SU-DHL-6 (cell line): ENCODE measurements around the gene PPP2R2C.

ENCODE experiments used
- EZH2phosphoT487 ChIP-seq: fragments of 200-600 bp; sonication (generic), shearing (Covaris generic); conservative IDR thresholded peaks from 2 replicates; pipeline ENCODE4 v1.6.1; 2018; ENCODE audit warnings: mild to moderate bottlenecking, antibody characterized with exemption, low read length, moderate library complexity, mixed read lengths
- TF ChIP-seq, protein P1 (sequence below): fragments of 200-600 bp; sonication (generic); IDR thresholded peaks from one replicate; pipeline ENCODE4 v1.5.1; 2017; ENCODE audit warnings: antibody characterized with exemption, mild to moderate bottlenecking, low read length, moderate library complexity; ENCODE audit not compliant: insufficient read depth, poor library complexity, severe bottlenecking

DNA sequence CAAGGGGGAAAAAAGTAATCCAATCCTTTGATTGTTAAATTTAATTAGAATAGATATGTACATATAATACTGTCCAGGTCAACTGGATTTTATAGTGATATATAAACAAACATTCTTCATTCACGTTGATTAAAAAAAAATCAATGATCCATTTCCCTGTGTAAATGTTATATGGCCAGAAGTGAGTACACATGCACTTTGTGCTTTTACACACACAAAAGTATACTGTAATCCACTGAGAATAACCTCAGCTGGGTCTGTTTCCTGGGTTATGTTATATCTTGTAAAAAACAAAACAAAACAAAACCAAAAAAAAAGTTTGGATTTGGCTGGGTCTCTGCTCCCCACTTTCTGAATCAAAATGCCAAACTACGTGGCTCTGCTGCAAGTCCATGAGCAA is 151.1 kb downstream of the PPP2R2C start:
- TF ChIP-seq EZH2phosphoT487 = no peak
- TF ChIP-seq, protein P1, sequence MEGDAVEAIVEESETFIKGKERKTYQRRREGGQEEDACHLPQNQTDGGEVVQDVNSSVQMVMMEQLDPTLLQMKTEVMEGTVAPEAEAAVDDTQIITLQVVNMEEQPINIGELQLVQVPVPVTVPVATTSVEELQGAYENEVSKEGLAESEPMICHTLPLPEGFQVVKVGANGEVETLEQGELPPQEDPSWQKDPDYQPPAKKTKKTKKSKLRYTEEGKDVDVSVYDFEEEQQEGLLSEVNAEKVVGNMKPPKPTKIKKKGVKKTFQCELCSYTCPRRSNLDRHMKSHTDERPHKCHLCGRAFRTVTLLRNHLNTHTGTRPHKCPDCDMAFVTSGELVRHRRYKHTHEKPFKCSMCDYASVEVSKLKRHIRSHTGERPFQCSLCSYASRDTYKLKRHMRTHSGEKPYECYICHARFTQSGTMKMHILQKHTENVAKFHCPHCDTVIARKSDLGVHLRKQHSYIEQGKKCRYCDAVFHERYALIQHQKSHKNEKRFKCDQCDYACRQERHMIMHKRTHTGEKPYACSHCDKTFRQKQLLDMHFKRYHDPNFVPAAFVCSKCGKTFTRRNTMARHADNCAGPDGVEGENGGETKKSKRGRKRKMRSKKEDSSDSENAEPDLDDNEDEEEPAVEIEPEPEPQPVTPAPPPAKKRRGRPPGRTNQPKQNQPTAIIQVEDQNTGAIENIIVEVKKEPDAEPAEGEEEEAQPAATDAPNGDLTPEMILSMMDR = no peak
